ENCODE results near the gene CD27. TPM values are rescaled to one million over a fixed set of nuclear protein-coding genes. Genes with fewer than 3 reads are reported as not detected.

Gene CD27
- total and polyA plus RNA-seq, 2 donors (not counting 1 experiment from before 2014, with no cell fraction given) = 0.06 to 0.17 TPM

DNA sequence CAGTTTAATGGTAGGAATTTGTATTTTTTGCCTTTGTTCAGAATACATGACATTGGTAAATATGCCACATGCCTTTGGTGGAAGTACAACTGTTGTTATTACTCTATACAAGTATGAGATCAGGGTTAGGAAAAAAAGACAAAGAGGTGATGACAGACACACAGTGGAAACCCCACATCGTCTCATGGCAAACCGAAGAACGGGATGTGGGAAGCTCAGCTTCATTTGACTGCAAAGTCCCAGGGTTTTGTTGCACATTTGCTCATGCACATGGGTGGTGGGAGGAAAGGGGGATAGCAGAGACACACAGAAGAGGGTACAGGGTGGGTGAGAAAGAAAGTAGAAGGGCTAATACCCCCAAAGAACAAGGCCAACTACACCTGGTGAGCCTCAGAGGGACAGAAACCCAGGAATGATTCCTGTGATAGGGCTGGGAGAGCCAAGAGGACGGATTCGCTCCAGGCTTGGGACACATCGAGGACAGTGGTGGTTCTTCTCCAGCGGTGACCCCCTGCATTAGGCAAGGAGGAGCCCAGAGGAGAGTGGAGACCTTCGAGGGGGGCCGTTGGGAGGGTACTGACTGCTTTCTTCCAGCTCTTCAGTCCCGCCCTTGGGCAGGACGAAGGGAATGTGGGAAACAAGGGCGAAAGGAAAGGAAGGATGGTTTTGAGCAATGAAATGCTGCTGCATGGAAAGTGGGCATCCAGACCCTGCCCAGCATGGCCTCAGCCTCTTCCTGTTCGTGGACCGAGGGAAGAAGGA is 17.7 kb downstream of the CD27 start:
- no peak overlapping the region for H2AFZ ChIP-seq (ENCODE audit: low read length)
- H3K4me2 ChIP-seq (ENCODE audit: extremely low read depth, insufficient read depth, low read length) = no peak overlapping the region
- H3K36me3 ChIP-seq (ENCODE audit: control insufficient read depth, insufficient read depth, low read length) = peaks cover 33% of the 10 kb centered on the region
- H3K9ac ChIP-seq (ENCODE audit: insufficient read depth, low read length) = no peak overlapping the region
- no peaks in the 10 kb centered on the region for H3K9me3 ChIP-seq (ENCODE audit: control insufficient read depth, insufficient read depth, low read depth, low read length)
- H3K4me3 ChIP-seq (replicated peaks in 1 of 4; ENCODE audit: control extremely low read depth in 1 of 4, insufficient read depth in 1 of 4, low read depth in 3 of 4, low read length in 4 of 4) = no peak overlapping the region
- H3K27me3 ChIP-seq (ENCODE audit: control insufficient read depth, insufficient read depth, low read length) = no peaks in the 10 kb centered on the region
- no peaks in the 10 kb centered on the region for H3K79me2 ChIP-seq (ENCODE audit: control insufficient read depth, insufficient read depth, low read length)
- H3K27ac ChIP-seq (ENCODE audit: insufficient read depth, low read length) = no peak overlapping the region
- no peak for DNase-seq (ENCODE audit: low read depth in 2 of 2)
- TF ChIP-seq, protein P1, sequence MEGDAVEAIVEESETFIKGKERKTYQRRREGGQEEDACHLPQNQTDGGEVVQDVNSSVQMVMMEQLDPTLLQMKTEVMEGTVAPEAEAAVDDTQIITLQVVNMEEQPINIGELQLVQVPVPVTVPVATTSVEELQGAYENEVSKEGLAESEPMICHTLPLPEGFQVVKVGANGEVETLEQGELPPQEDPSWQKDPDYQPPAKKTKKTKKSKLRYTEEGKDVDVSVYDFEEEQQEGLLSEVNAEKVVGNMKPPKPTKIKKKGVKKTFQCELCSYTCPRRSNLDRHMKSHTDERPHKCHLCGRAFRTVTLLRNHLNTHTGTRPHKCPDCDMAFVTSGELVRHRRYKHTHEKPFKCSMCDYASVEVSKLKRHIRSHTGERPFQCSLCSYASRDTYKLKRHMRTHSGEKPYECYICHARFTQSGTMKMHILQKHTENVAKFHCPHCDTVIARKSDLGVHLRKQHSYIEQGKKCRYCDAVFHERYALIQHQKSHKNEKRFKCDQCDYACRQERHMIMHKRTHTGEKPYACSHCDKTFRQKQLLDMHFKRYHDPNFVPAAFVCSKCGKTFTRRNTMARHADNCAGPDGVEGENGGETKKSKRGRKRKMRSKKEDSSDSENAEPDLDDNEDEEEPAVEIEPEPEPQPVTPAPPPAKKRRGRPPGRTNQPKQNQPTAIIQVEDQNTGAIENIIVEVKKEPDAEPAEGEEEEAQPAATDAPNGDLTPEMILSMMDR (conservative IDR thresholded peaks at IDR 0.05 in 1 of 2, IDR thresholded peaks at IDR 0.05 in 1 of 2; ENCODE audit: low read depth in 1 of 2, low read length in 2 of 2) = no peak
- TF ChIP-seq EZH2 (IDR thresholded peaks at IDR 0.05; ENCODE audit: low read length, missing control alignments) = no peak
- no peaks in the 10 kb centered on the region for H4K20me1 ChIP-seq (ENCODE audit: control insufficient read depth, extremely low read depth, insufficient read depth, low read length)
- H3K4me1 ChIP-seq (ENCODE audit: control insufficient read depth, extremely low read depth, insufficient read depth, low read length) = no peaks in the 10 kb centered on the region

- H3K27ac ChIP-seq (ENCODE audit: insufficient read depth, low read length) = no peak overlapping the region
- H3K4me3 ChIP-seq (replicated peaks in 1 of 4; ENCODE audit: control extremely low read depth in 1 of 4, insufficient read depth in 1 of 4, low read depth in 3 of 4, low read length in 4 of 4) = no peak overlapping the region
- H3K9ac ChIP-seq (ENCODE audit: insufficient read depth, low read length) = no peak overlapping the region
- H3K4me1 ChIP-seq (ENCODE audit: control insufficient read depth, extremely low read depth, insufficient read depth, low read length) = peaks cover 4% of the 10 kb centered on the region
- no peak for DNase-seq (ENCODE audit: low read depth in 2 of 2)
- TF ChIP-seq EZH2 (IDR thresholded peaks at IDR 0.05; ENCODE audit: low read length, missing control alignments) = no peak
- TF ChIP-seq, protein P1 (conservative IDR thresholded peaks at IDR 0.05 in 1 of 2, IDR thresholded peaks at IDR 0.05 in 1 of 2; ENCODE audit: low read depth in 1 of 2, low read length in 2 of 2) = no peak
- no peak overlapping the region for H3K4me2 ChIP-seq (ENCODE audit: extremely low read depth, insufficient read depth, low read length)
- H4K20me1 ChIP-seq (ENCODE audit: control insufficient read depth, extremely low read depth, insufficient read depth, low read length) = no peaks in the 10 kb centered on the region
- no peak overlapping the region for H2AFZ ChIP-seq (ENCODE audit: low read length)
- no peaks in the 10 kb centered on the region for H3K27me3 ChIP-seq (ENCODE audit: control insufficient read depth, insufficient read depth, low read length)
- H3K79me2 ChIP-seq (ENCODE audit: control insufficient read depth, insufficient read depth, low read length) = peaks cover 2% of the 10 kb centered on the region
- H3K9me3 ChIP-seq (ENCODE audit: control insufficient read depth, insufficient read depth, low read depth, low read length) = no peaks in the 10 kb centered on the region
- peaks cover 29% of the 10 kb centered on the region for H3K36me3 ChIP-seq (ENCODE audit: control insufficient read depth, insufficient read depth, low read length)
Observed at GRCh38 chr12:6463216-6463615, 18.5 kb downstream of the CD27 start.

DNA sequence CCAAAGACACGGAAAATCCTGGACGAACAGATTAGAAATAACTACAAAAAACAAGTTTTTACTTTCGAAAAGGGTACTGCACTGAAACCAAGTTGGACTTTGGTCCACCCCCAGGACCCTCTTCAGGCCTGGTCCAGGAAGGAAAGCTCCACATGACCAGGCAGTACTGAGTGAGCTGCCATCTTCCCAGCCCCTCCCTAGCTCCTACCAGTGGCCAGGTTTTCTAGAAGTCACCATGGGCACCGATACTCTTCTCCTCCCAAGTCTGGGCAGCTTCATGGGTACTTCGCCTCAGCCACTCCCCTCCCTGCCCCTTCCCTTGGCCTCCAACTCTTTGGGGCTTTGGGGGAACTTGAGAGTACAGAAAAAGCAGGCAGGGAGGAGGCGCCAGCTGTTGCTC is 19.1 kb downstream of the CD27 start:
- Histone ChIP-seq H4K20me1 (ENCODE audit: control insufficient read depth, extremely low read depth, insufficient read depth, low read length) (no peaks in the 10 kb centered on the region), H3K4me3 (replicated peaks in 1 of 4; ENCODE audit: control extremely low read depth in 1 of 4, insufficient read depth in 1 of 4, low read depth in 3 of 4, low read length in 4 of 4) (no peak overlapping the region), H3K27me3 (ENCODE audit: control insufficient read depth, insufficient read depth, low read length) (no peaks in the 10 kb centered on the region), H3K9ac (ENCODE audit: insufficient read depth, low read length) (no peak overlapping the region), H3K4me1 (ENCODE audit: control insufficient read depth, extremely low read depth, insufficient read depth, low read length) (peaks cover 9% of the 10 kb centered on the region), H2AFZ (ENCODE audit: low read length) (no peak overlapping the region), H3K4me2 (ENCODE audit: extremely low read depth, insufficient read depth, low read length) (no peak overlapping the region), H3K79me2 (ENCODE audit: control insufficient read depth, insufficient read depth, low read length) (peaks cover 8% of the 10 kb centered on the region), H3K27ac (ENCODE audit: insufficient read depth, low read length) (no peak overlapping the region), H3K9me3 (ENCODE audit: control insufficient read depth, insufficient read depth, low read depth, low read length) (no peaks in the 10 kb centered on the region), H3K36me3 (ENCODE audit: control insufficient read depth, insufficient read depth, low read length) (peaks cover 27% of the 10 kb centered on the region)
- TF ChIP-seq, protein P1 (conservative IDR thresholded peaks at IDR 0.05 in 1 of 2, IDR thresholded peaks at IDR 0.05 in 1 of 2; ENCODE audit: low read depth in 1 of 2, low read length in 2 of 2) = no peak
- TF ChIP-seq EZH2 (IDR thresholded peaks at IDR 0.05; ENCODE audit: low read length, missing control alignments) = no peak
- DNase-seq (ENCODE audit: low read depth in 2 of 2) = no peak
